ENCODE results near the gene CKS2.
A peak's percentile ranks its signal among the peaks of the same experiment; 100 is the strongest.

CKS2 gene

GRCh38 chr9:89351584-89352300 is 40.7 kb downstream of the CKS2 start:
- DNase-seq, result no peak

GRCh38 chr9:89352451-89352850 is 41.5 kb downstream of the CKS2 start:
- DNase-seq, result no peak

GRCh38 chr9:89352874-89353649 is 42.1 kb downstream of the CKS2 start:
- no peak for DNase-seq

GRCh38 chr9:89353989-89354388 is 43.0 kb downstream of the CKS2 start:
- no peak for DNase-seq

- DNase-seq, result no peak
These were observed 43.5 kb downstream of the CKS2 start for GRCh38 chr9:89354471-89354870.

GRCh38 chr9:89356782-89357181 is 45.8 kb downstream of the CKS2 start:
- no peak for DNase-seq

GRCh38 chr9:89357331-89358197 is 46.6 kb downstream of the CKS2 start:
- no peak for DNase-seq

GRCh38 chr9:89358376-89358916 is 47.5 kb downstream of the CKS2 start:
- no peak for DNase-seq

- DNase-seq, result no peak
These were observed 48.0 kb downstream of the CKS2 start for GRCh38 chr9:89358985-89359384.

GRCh38 chr9:89359751-89360261 is 48.8 kb downstream of the CKS2 start:
- no peak for DNase-seq

- DNase-seq, result peak; percentile 24
These were observed 49.5 kb downstream of the CKS2 start for GRCh38 chr9:89360465-89360864.

GRCh38 chr9:89361031-89361430 is 50.0 kb downstream of the CKS2 start:
- no peak for DNase-seq

- no peak for DNase-seq
These were observed 51.0 kb downstream of the CKS2 start for GRCh38 chr9:89361816-89362646.

- DNase-seq, result no peak
These were observed 51.8 kb downstream of the CKS2 start for GRCh38 chr9:89362647-89363310.

GRCh38 chr9:89363311-89363670 is 52.3 kb downstream of the CKS2 start:
- no peak for DNase-seq

GRCh38 chr9:89363921-89364665 is 53.1 kb downstream of the CKS2 start:
- no peak for DNase-seq

- DNase-seq, result no peak
These were observed 53.9 kb downstream of the CKS2 start for GRCh38 chr9:89364666-89365531.

- no peak for DNase-seq
These were observed 54.5 kb downstream of the CKS2 start for GRCh38 chr9:89365532-89365912.

All from eye (tissue), 1 donor.